Stimulated activated CD4-positive, alpha-beta T cell treated with anti-CD3 and anti-CD28 coated beads, TNF-alpha, amount 100 ng/mL, for 24 hours (primary cell): ENCODE data around the gene ARHGDIA.

Source experiments
- DNase-seq, 3 experiments: peaks; one replicate each; pipeline ENCODE4 v3.0.0-alpha.2; 2020; ENCODE audit warnings: low read depth in 3 of 3

The ARHGDIA gene

DNA sequence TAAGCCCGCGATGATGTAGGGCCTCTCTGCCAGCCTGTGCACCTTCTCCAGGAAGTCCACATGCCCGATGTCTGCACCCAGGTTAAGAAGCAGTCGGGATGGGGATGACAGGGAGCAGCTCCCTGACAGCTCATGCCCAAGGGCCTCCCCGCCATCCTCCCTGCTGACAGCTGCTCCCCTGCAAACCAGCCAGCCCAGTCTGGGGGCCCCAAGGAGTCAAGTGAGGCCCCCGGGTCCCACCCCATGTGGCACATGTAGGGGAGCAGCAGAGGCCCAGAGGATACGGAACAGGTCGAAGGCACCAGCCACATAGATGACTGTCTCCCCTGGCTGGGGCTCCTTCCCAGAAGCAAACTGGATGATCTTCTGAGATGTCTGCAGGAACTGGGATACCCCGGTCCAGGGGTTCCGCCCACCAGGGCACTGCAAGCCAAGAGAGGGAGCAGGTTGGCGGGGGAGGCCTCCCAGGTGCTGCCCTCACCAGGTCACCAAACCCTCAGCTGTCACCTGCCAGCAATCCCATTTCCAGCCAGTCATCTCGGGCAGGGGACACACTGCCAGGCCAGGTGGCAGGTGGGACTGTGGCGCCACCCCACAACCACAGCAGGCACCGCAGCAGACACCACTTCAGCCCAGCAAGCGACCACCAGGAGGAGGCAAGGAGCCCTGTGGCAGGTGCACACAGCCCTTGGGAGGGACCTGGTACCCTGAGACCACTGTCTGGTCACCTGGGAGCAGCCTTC is 35.5 kb upstream of the ARHGDIA start:
- DNase-seq: no peak

DNA sequence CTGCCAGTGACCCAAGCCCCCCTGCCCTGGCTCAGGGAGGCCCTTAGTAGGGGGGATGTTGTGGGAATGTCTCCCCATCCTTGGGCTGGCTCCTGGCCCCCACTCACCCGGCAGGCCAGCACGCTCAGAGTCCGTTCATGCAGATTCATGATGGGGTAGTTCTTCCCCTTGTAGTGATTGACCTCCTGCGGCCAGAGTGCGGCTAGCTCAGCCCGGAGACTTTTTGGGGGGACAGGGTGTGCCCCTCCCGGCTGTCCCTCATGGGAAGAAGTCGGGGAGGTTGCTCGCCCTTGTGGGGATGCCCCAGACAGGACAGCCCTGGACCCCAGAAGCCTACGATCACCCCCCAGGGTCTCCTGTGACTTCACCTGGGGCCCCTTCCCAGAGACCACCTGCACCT is 34.9 kb upstream of the ARHGDIA start:
- DNase-seq: no peak

GRCh38 chr17:81905424-81905875 is 34.3 kb upstream of the ARHGDIA start:
- DNase-seq: no peak

- no peak for DNase-seq
Measured at GRCh38 chr17:81904600-81905423, 33.7 kb upstream of the ARHGDIA start.

- DNase-seq: no peak
Measured at GRCh38 chr17:81903896-81904599, 32.9 kb upstream of the ARHGDIA start.

DNA sequence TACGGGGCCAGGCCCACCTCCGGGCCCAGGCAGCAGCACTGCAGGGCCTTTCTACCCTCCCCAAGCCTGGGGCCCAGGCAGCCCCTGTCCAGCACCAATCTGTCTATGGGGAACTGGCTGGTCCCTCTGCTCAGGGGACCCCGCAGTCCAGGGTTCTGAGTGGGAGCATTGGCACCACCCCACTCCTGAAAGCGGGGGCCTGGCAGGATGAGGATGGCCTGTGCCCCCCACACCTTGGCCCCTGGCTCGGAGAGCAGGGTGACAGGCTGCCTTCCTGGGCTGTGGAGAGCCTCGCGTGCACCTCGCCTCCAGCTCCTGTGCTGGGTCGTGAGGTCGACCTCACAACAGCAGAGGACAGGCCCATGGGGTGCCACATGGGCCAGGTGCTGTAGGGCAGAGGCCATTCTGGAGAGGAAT is 32.3 kb upstream of the ARHGDIA start:
- DNase-seq: no peak

DNA sequence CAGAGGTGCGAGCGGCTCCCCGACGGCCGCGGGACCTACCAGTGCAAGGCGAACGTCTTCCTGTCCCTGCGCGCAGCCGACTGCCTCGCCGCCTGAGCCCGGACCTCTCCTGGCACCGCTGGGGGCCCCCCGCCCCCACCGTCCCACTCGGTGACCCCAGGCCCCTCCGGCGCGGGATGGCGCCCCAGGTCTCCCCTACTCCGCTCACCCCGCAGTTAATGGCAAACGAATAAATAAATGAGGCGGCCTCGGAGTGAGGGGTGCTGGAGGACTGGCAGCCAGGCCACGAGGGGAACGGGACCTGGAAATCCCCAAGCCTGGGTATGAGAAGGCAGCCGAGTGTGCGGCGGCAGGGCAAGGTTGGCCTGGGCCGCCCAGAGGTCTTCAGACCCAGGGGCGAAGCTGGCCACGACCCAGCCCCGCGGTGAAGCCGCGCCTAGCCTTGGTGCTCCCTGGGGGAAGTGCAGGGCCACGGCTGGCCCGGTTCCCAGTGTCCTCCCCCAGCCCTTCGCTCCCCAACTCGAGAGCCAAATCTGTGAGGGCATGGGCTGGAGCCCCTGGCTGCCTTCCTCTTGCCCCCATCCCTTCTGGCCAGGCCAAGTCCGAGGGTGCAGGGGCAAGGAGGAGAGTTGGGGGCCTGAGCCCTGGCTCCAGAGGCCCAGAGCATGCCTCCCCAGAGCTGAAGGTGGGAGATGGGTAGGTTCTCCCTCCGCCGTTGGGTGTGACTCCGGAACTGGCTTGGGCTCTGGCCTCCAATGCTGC is 31.7 kb upstream of the ARHGDIA start:
- DNase-seq: no peak

GRCh38 chr17:81902023-81902652 is 31.0 kb upstream of the ARHGDIA start, which contains the start of gene NPB:
Gene NPB (plus strand): TSS chr17:81902238. CDS start chr17:81902278, 40 bp downstream.
- DNase-seq: no peak

DNA sequence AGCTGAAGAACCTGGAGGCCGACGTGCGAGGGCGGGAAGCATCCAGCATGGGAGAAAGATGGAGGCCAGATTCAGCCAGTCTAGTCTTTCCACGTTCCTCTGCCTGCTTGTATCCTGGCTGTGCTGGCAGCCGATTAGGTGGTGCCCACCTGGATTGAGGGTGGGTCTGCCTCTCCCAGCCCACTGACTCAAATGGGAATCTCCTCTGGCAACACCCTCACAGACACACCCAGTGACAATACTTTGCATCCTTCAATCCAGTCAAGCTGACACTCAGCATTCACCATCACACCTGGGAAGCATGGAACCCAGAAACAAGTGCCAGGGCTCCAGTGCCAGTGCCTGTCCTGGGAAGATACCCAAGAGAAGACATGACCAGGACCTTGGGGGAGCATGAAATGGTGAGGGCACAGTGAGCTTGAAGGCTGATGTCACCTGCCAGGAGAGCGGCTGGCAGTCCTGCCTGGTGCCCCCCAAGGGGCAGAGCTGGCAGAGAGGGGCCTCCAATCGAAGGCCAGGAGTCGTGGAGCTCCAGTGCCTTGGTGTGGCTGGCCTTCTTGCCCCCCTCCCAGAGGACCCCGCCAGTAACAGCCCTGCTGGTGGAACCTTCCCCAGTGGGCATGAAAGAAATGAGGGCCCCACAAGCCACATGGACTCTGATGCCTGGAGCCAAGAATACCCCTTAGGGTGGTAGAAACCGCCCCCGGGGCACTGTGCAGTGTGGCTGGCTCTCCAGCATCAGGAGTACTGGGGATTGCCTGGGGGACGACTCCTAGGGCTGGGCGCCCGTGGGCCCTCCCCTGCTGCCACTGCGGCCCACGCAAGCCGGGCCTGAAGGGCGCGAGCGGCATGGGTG is 30.3 kb upstream of the ARHGDIA start:
- no peak for DNase-seq

DNA sequence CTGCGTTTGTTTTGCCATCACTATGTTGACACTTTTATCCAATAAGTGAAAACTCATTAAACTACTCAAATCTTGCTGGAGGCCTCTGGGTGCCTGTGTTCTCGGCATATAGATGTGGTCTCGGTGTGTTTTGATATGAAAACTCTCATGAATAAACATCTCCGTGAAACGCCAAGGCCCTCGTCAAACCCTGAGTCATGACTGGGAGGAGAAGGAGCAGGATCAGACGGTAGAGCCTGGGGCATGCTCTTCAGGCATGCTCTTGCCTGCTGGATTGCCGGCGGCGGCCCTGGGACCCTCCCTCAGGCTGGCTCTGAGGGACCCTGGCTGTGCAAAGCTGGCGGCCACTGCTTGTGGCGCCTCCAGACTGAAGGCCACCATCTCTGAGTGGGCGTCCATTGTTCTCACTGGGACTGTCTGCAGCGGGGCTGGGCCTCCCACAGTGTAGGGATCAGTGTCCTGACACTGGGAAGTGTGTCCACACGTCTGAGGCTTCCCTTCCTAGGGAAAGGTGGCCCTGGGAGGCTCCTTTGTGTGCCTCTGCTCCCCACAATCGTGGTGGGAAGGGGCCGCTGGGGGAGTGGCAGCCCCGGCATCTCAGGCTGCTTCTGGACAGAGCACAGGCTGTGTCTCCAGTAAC is 29.2 kb upstream of the ARHGDIA start:
- DNase-seq: no peak

DNA sequence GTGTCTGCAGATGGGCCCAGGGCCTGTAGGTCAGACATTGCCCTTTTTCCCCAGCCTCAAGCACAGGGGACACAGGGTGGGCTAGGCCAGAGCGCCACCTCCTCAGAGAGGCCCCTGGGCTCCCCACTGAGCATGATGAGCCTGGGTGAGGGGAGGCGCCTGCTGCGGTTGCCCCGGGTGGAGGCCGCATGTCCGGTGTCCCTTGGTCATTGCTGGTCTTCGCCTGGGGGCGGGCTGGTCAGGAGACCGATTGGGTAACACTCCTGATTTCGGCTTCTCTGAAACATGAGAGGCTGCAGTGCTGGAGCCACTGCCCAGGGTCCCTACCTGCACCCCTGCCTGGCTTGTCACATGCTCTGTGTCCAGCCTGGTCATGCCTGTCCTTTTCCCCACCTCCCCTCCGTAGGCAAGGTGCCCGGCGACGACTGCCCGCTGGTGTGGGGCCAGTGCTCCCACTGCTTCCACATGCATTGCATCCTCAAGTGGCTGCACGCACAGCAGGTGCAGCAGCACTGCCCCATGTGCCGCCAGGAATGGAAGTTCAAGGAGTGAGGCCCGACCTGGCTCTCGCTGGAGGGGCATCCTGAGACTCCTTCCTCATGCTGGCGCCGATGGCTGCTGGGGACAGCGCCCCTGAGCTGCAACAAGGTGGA is 28.5 kb upstream of the ARHGDIA start:
- no peak for DNase-seq

DNA sequence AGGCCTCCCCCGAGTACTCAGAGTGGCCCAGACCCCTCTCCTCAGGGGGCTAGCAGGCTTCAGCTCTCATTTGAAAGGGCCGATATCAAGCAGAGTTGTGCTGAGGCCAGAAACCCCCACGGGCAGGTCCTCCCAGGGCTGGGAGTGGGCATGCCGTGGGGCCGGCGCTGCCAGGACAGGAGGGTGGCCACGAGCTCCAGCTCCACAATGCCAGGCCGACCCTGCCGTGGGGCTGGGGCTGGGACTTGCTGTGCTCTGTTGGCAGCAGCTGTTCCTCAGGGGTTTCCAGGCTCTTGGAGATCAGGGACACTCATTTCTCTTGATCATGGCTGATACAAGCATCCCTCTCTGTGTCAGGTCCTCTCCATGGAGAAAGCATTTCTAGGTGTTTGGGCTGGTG is 27.7 kb upstream of the ARHGDIA start:
- DNase-seq: no peak

DNA sequence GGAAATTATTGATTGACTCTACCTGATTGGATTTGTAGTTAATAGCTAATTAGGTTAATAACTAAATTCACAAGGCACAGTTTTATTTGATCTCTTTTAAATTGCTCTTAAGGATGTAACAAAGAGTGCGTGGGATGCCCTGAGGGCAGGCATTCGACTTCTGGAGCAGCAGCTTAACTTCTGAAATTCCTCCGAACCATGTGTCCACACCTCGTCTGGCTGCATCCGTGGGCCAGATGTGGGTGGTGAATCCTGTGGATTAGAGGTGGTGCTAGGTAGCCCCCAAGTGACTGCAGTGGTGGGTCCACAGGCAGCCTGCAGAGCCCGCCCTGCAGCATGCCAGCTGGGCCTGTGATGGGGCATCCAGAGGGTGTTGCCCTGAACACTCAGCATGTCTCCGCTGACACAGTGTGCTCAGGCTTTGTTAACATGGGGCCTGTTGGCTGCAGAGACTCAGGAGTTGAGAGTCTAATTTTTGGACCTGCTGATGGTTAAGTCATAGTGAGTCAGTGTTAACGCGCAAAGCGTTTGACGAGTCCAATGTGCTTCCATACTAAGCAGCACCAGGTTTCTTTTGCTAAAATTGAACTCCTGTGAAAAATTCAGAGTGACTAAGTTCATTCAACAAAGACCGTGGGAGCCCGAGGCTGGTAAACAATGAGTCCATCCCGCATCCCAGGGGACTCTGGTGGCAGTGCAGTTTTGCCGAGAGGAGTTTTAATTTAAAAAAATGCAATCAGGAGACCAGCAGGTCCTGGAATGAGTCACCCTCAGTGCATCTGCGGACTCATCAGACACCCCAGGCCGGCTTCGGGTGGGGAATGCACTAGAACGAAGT is 27.1 kb upstream of the ARHGDIA start:
- DNase-seq: no peak

DNA sequence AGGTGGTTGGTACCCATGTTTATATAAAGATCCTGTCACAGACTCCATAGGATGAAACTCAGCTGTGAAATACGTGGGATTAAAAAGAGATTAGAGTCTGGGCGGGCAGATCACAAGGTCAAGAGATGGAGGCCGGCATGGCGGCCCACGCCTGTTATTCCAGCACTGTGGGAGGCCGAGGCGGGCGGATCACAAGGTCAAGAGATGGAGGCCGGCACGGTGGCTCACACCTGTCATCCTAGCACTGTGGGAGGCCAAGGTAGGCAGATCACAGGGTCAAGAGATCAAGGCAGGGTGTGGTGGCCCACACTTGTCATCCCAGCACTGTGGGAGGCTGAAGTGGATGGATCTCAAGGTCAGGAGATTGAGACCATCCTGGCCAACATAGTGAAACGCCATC is 24.3 kb upstream of the ARHGDIA start:
- no peak for DNase-seq

DNA sequence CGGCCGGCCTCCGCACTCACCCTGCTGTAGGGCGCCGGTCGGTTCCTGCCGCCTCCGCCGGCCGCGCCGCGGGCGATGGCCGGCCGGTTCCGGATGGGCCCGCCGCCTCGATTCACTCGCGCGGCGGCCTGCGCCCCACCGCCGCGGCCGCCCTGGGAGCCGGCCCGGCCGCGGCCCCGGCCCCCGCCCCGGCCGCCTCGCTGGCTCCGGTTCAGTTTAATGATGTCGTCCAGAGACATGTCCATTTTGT is 20.1 kb upstream of the ARHGDIA start:
- DNase-seq: no peak

DNA sequence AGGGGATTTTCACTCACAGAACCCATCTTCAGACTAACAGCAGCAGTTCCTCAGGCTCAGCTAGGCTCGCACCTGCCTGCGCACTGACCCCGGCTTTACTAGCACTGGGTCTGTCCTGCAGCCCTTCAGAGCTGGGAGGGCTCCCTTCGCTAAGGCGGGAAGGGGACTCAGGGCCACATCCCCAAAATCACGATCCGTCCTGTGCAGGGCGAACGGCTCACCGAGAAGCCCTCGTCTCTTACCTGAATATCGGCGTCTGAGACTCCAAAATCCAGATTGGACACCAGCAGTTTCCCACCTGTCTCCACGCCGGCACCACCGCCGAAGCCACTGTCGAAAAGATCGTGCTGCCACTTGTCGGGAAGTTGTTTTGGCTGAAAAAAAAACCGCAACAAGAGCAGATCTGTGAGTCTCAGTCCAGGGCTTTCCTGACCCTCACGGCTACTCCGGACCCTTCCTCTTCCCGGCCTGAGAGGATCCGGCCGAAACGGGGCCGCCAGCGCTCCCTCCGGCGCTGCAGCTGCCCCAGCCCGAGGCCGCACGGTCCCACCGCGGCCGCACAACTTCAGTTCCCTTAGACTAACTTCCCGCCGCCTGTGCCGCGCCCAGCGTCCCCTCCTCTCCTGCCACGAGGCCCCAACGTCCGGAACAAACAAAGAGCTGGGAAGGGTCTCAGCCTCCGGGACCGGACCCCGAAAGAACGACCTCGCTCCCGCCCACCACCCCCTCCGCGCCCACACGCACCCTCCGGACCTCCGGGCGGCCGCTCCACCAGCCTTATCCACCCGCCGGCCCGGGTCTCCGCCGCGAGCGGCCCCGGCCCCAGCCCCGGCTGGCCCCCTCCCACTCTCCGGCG is 19.5 kb upstream of the ARHGDIA start:
- no peak for DNase-seq

GRCh38 chr17:81889602-81890001 is 18.5 kb upstream of the ARHGDIA start:
- no peak for DNase-seq
